AG04449 (cell line): Measurements from ENCODE around the gene RNF123.

ENCODE experiments used
- CTCF ChIA-PET: fragments of 350-600 bp; formaldehyde crosslinking; extraction: SDS; loops from one replicate; lab custom pipeline; 2021; ENCODE audit warnings: antibody characterized with exemption; lab: Yijun Ruan, JAX
- POLR2A ChIA-PET: fragments of 400-600, 350-600 bp; formaldehyde crosslinking; extraction: SDS; loops from one replicate; lab custom pipeline; 2020; ENCODE audit warnings: antibody characterized with exemption, inconsistent platforms; lab: Yijun Ruan, JAX
- DNase-seq: peaks from one replicate; pipeline ENCODE4 v3.0.0-alpha.2; 2010; ENCODE audit warnings: low read depth, low spot score
- H3K4me3 ChIP-seq: 2 replicates; pipeline ENCODE4 v1.5.1; 2011; ENCODE audit warnings: low read depth, mild to moderate bottlenecking, control low read depth, low read length
- CTCF ChIP-seq: IDR thresholded peaks from one replicate; pipeline ENCODE4 v1.5.1; 2011; ENCODE audit warnings: mild to moderate bottlenecking, moderate library complexity, low read length, control low read depth, inconsistent platforms; ENCODE audit not compliant: insufficient read depth; ENCODE audit errors: missing control alignments

RNF123 gene

DNA sequence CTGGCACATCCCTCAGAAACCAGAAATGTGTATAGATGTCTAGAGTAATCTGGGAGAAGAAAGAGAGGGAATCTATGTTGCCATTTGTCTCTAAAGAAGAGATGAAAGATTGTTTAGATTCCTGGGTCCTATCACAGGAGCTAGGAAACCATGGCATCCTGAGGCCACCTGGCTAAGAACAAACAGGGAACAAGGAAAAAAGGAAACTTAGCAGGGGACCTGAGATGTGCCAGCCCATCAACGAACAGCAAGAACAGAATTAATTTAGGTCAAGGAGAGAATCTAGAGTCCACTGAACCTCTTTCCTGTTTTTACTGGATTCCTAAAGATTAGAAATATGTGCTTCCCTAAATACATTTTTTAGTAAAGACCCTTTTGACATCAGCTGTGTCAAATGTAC lies 66.7 kb downstream of the RNF123 start:
- TF ChIP-seq CTCF: no peak
- CTCF ChIA-PET: interaction anchor here (0.7 to 1.8 kb wide), 4 partner anchors 14 to 144 kb away, joined by 3 to 5 read pairs (median 3); partner anchors contain the start of gene INKA1
- POLR2A ChIA-PET: no interaction called here
- no peak overlapping the region for H3K4me3 ChIP-seq
- DNase-seq: no peak

- H3K4me3 ChIP-seq: no peak overlapping the region
- no peak for TF ChIP-seq CTCF
- ChIA-PET CTCF (interaction anchor here (1.0 to 1.8 kb wide), 3 partner anchors 12 to 82 kb away, joined by 5 to 7 read pairs (median 5); partner anchors contain the start of gene INKA1), POLR2A (no interaction called here)
- DNase-seq: no peak
These were observed 67.8 kb downstream of the RNF123 start for GRCh38 chr3:49757197-49757596.

- no peak for DNase-seq
- no peak for TF ChIP-seq CTCF
- ChIA-PET CTCF (interaction anchor here (1.2 kb wide), 2 partner anchors 12 to 43 kb away, joined by 3 to 6 read pairs; partner anchors contain the start of gene INKA1), POLR2A (no interaction called here)
- H3K4me3 ChIP-seq: no peak overlapping the region
These were observed 69.9 kb downstream of the RNF123 start for GRCh38 chr3:49759226-49759625.

DNA sequence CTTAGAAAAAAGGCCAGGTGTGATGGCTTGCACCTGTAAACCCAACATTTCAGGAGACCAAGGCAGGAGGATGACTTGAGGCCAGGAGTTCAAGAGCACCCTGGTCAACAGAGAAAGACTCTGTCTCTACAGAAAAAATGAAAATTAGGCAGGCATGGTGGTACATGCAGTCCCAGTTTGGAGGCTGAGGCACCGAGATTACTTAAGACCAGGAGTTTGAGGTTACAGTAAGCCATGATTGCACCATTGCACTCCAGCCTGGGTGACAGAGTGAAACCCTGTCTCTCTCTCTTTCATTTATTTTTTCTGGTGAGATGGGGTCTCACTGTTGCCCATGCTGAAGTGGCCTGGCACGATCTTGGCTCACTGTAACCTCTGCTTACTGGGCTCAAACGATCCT lies 72.3 kb downstream of the RNF123 start:
- ChIA-PET CTCF (no interaction called here), POLR2A (no interaction called here)
- H3K4me3 ChIP-seq: no peak overlapping the region
- DNase-seq: no peak
- TF ChIP-seq CTCF: no peak

DNA sequence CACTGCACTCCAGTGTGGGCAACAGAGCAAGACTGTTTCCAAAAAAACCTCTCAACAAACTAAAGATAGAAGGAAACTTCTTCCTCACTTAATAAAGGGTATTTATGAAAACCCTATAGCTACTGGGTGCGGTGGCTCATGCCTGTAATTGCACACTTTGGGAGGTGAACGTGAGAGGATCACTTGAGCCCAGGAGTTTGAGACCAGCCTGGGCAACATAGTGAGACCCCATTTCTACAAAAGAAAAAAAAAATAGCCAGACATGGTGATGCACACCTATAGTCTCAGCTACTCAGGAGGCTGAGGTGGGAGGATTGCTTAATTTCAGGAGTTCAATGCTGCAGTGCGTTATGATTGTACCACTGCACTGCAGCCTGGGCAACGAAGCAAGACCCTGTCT lies 74.6 kb downstream of the RNF123 start:
- ChIA-PET POLR2A (no interaction called here), CTCF (no interaction called here)
- H3K4me3 ChIP-seq: no peak overlapping the region
- DNase-seq: no peak
- no peak for TF ChIP-seq CTCF

- DNase-seq: no peak
- no peak for TF ChIP-seq CTCF
- POLR2A ChIA-PET: interaction anchor here (0.6 kb wide), 1 partner anchor 11 kb away, joined by 3 read pairs; no protein-coding TSS in a partner anchor
- no peak overlapping the region for H3K4me3 ChIP-seq
- CTCF ChIA-PET: interaction anchor here (1.1 to 2.1 kb wide), 5 partner anchors 11 to 70 kb away, joined by 3 to 8 read pairs (median 5); partner anchors contain the start of gene INKA1
These were observed 80.0 kb downstream of the RNF123 start for GRCh38 chr3:49769286-49769915.
